ENCODE results near the gene NPHP3.

- TF ChIP-seq POLR2A (IDR thresholded peaks at IDR 0.05) (no peak), CTCF (IDR thresholded peaks at IDR 0.05) (no peak)
Observed at GRCh38 chr3:132720228-132720627, 2.0 kb downstream of the NPHP3 start.

All from testis (tissue), 2 donors.